ENCODE measurements around the gene KCND1. TPM values are rescaled to one million over a fixed set of nuclear protein-coding genes. Genes with fewer than 3 reads are reported as not detected.

KCND1 gene
- total RNA-seq, 2 donors from 2014 or later, result 2.0 to 6.3 TPM

DNA sequence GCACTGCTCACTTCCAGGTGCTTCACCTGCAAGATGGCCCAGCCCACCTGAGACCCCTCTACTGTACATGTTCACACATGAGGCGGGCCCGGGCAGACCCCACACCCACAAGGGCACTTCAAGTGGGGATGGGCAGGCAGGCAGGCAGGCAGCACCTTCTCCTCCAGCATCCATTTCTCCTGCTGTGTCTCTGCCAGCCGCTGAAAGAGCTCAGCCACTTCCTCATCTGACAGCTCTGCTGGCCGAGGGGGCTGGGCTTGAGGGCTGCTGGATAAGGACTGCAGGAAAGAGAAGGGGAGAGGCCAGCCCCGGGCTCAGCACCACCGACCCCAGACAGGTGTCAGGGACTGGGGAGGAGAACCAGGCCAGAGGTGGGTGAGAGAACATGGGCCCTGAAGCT lies 4.4 kb upstream of the KCND1 start:
- intact Hi-C loops (cut with DNase I), result loop anchor here in 1 of 2 donors (10.0 kb wide), 1 partner anchor 61 kb away; the partner anchor contains the start of genes PIM2 and SLC35A2
- DNase-seq (ENCODE audit: low spot score), result no peak

DNA sequence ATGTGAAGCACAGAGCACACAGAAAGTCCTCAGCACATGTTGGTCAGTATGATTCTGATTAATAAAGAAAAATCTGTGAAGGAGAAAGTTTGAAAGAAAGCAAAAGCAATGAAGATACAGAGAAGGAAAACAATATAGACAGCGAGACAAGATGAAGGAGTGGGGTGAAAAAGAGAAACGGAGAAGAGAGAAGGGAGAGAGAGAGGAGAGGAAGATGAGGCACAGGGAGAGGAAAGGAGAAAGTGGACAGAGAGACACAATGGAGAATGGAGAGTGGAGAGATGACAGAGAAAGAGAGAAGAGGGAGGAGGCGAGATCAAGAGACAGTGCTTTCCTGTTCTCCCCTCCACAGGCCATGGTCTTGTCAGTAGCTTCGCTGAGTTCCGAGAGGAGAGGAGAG lies 3.9 kb upstream of the KCND1 start:
- no peak for DNase-seq (ENCODE audit: low spot score)
- intact Hi-C loops (cut with DNase I), result loop anchor here in 1 of 2 donors (10.0 kb wide), 1 partner anchor 61 kb away; the partner anchor contains the start of genes PIM2 and SLC35A2

DNA sequence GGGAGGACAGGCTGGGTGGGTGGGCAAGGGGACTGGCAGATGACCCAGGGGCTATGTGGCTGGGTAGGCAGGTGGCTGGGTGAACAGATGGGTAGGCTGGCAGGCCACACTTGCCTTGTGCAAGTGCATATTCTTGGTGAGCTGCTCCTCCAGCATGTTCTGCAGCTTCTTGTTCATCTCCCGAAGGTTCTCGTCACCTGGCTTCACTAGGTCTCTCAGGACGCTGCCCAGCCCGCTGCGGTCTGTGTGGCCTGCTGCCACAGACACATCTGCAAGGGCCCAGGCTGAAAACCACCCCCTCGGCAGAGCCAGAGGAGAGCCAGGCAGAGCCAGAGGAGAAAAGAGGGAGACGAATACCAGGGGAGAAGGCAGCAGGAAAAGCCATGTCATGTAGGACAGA lies 3.4 kb upstream of the KCND1 start:
- no peak for DNase-seq (ENCODE audit: low spot score)
- intact Hi-C loops (cut with DNase I), result loop anchor here in 1 of 2 donors (10.0 kb wide), 1 partner anchor 60 kb away; the partner anchor contains the start of genes PIM2 and SLC35A2

DNA sequence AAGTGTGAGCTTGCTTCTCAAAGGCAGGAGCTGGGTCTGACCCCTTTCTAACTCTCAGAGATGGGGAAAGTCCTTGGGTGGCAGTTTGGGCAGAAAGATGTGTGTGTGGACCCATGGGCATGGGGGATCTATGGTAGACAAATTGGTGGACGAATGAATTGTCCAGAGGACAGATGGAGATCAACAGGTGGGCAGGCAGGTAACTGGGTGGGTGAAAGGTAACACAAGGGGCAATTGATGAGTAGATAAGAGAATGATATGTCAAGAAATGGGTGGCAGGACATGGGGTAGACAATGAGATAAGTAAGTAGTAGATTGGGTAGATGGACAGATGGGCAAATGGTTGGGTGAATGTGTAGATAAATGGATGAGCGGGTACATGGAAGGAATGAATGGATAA lies 2.9 kb upstream of the KCND1 start:
- intact Hi-C loops (cut with DNase I), result loop anchor here in 1 of 2 donors (10.0 kb wide), 1 partner anchor 60 kb away; the partner anchor contains the start of genes PIM2 and SLC35A2
- no peak for DNase-seq (ENCODE audit: low spot score)

DNA sequence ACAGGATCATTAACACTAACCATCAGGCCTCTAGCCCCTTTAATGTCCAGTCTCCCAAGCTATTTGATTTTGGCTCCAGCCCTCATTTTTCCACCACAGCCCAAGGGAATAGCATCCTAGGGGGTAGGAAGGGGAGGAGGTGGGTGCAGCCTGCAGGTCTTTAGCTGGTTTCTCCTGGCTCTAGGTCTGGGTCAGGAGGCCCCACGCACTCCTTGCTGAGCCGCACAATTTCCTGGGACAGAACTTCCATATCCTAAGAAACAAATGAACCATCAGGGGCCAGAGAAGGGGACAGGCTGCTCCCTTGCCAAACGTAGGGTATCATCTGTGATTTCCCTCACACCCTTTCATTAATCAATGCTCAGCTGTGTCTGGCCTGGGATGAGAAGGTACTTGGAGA lies 2.4 kb upstream of the KCND1 start:
- intact Hi-C loops (cut with DNase I), result loop anchor here in 1 of 2 donors (10.0 kb wide), 1 partner anchor 59 kb away; the partner anchor contains the start of genes PIM2 and SLC35A2
- no peak for DNase-seq (ENCODE audit: low spot score)

DNA sequence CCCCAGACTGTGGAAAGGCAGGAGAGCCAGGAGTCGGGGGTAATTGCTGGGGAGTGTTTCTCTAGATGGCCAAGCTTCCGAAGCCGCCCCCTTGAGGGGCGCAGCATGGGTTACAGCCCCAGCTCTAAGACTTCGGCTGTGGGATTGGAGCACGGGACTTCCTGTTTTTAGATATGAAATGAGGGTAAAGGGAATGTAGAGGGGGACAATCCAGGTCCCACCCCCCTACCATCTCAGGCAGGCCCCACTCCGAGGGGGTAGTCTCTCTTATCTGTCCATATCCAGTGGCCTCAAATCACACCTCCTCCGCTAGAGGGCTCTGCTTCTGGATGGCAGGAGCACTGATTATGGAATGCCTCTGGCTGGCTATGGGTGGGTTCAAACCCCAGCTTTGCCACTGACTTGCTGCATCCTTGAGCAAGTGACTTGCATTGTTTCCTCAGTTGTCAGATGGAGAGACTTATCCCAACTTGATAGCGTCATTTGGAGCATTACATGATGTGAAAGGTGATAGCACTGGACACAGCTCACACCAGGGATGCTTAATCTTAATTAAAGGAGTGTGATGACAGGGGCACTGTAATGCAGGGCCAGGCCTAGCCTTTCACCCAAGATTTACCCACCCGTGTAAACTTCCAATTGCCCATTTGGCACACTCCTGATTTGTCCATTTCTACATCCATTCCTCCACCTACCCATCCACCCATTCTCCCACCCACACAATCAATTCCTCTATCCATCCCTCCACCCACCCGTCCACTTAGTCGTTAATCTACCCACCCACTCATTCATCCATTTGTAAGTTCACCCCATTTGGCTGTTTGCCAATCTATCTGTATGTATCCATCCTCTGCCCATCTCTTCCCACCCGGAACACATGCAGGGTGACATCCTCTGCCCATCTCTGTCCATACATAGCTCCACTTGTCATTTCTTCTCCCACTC lies 848 bp upstream of the KCND1 start:
- no peak for DNase-seq (ENCODE audit: low spot score)
- intact Hi-C loops (cut with DNase I), result loop anchor here in 1 of 2 donors (10.0 kb wide), 1 partner anchor 58 kb away; the partner anchor contains the start of genes PIM2 and SLC35A2

DNA sequence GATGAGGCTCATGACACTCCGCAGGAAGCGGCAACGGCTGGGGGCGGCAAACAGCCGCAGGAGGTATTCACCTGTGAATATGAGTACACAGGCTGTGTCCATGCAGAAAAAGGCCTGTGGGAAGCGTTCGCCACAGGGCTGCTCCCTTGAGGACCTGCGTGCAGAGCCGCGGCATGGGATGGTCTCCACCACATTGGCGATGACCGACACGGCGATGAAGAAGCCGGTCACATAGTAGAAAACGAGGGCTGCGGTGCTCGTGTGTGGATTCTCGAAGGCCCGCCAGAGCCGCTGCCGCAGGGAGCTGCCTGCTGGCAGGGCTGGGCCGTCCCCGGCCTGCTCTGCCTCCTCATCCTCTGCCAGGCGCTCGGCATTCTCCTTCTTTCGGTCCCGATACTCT lies 2.2 kb downstream of the KCND1 start:
- intact Hi-C loops (cut with DNase I), result no loop called here
- DNase-seq (ENCODE audit: low spot score), result no peak

DNA sequence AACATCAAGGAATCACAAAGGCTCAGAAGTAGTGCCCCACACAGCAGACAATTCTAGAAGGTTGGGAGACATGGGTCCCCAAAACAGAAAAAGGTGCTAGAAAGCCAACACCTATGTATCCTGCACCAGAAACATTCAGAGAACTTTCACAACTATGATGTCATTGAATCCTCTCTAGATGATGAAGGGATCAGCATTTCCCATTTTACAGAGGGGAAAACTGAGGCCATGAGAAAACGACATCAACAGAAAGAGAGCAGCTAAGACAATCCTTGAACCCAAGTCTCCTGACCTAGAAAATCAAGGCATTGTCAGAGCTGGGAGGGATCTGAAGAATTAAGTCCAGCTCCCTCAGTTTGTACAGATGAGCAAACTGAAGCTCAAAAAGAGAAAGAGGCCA lies 3.3 kb downstream of the KCND1 start:
- intact Hi-C loops (cut with DNase I), result no loop called here
- DNase-seq (ENCODE audit: low spot score), result no peak

DNA sequence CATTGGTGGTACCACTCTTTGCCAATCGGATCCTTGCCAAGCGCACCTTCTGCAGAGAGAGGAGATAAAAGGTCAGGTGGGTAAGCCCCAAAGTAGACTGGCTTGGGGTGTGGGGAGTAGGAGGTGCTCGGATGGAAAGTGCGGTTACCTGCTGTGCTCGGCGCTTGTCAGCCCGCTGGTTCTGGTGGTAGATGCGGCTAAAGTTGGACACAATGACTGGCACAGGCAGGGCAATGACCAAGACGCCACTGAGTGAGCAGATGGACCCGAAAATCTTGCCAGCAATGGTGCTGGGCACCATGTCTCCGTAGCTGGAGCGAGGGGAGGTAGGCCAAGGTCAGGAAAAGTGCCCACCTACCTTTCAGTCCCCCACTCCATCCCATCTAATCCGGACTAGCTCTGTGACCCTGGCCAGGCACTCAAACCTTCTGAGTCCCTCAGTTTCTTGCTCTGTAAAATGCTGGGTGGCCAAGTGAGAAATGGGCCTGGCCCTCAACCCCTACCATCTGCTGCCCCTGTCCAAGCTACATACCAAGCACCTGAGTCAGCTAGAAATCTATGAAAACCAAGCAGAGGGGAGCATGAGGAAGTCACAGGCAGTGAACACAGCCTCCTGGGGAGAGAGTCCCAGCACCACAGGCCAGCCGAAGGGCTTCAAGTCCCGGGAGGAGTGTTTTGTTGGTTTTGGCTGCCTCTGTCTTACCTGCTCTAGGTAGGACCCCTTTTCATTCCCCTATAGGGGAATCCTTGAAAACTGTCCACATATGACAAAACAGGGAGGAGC lies 4.7 kb downstream of the KCND1 start:
- intact Hi-C loops (cut with DNase I), result no loop called here
- no peak for DNase-seq (ENCODE audit: low spot score)

DNA sequence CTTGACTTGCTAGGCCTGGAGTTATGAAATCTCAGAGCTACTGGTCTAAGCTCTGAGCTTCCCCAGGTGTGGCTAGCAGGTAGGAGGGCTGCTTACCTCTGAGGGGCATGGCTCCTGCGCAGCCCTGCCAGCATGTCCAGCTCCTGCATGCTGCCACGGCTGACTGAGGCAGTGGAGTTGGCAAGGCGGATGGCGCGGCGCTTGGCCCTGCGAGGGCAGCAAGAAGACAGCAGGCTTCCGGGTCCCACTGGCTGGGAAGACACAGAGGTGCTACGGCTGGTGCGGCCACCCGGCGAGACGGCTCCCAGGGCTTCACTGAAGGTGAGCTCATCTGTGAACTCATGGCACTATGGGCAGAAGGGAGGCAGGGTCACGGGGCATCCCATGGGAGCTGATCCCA lies 5.7 kb downstream of the KCND1 start:
- intact Hi-C loops (cut with DNase I), result no loop called here
- DNase-seq (ENCODE audit: low spot score), result no peak

DNA sequence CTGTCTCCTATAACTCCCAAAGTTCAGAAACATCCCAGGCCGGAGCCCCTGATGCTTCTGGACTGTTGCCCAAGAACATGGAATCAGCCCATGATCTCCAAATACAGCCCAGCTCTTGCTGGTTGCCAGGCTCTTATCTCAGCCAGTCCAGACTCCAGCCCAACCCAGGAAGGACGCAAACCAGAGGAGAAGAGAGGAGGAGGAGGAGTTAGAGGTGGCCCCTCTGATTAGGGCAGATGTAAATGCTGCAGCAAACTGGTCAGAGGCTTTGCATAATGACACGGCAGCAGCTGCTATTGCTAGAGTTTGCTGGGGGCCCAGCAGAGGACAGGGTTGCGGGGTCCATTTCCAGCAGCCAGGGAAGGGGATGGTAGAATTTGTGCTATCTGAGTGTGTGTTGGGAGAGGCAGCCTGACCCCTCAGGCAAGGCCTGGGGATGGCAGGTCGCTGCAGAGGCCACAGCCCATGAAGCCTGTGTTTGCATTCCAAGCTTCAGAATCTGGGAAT lies 10.0 kb downstream of the KCND1 start:
- no peak for DNase-seq (ENCODE audit: low spot score)
- intact Hi-C loops (cut with DNase I), result no loop called here

DNA sequence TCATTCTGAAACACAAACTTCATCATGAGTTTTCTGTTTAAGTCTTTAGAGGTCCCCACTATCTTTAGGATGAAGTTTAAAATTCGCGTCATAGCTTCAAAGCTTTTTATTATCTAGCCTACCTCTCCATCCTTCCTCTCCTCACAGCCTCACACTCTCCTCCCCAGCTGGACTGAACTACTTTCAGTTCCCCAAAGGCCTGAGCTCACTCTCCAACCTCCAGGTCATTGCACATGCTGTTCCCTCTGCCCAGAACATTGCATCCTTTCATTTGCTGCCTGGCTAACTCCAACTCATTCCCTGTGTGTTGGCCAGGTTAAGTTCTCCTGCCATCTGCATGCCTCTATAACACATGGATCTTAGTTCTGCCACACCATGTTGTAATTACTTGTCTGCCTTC lies 11.4 kb downstream of the KCND1 start:
- no peak for DNase-seq (ENCODE audit: low spot score)
- intact Hi-C loops (cut with DNase I), result no loop called here

DNA sequence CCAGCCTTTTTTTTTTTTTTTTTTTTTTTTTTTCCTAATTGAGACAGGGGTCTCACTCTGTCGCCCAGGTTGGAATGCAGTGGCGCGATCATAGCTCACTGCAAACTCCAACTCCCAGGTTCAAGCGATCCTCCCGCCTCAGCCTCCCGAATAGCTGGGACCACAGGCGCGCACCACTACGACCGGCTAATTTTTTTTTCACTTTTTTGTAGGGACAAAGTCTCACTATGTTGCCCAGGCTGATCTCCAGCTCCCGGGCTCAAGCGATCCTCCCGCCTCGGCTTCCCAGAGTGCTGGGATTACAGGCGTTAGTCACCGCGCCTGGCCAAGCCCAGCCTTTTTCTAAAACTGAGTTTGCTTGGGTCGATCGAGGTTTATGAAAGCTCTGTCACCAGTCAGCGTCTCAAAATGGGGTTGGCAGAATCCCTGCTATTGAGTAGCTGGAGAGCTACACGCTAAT lies 13.0 kb downstream of the KCND1 start:
- no peak for DNase-seq (ENCODE audit: low spot score)
- intact Hi-C loops (cut with DNase I), result no loop called here

DNA sequence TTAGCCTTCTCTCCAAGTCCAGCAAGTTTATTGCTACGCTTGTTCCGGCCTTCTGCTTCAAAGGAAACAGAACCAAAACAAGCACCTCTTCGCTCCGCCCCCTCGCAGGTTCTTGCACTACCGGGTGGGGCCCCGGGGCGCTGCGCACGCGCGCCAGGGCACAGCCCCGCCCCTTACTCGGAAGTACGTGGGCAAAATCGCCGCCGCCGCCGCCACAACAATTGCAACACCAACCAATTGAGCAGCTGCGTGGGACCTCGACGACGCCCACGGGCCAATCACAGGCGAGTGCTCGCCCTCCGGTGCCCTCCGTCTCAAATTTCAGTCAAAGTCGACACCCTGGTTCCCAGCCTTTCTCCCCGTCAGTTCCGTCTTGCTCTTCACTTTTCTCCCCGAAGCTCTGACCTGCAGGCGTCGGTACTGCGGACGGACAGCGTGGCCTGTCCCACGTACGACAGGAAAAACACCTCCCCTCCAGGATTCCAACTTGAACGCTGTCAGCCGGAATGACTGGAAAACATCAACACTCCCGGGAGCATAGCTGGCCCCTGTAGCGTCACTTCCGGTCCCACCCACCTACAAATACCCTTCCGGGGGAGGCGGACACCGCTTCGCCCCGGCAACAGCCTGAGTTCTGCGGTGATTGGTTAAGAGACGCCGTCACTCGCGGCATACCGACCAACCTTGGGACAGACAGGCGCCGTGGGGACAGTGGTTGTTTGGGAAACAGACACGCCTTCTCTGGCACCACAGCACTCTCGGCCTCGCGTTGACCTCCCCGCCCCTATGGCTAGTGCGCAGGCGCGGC lies 13.6 kb downstream of the KCND1 start:
- intact Hi-C loops (cut with DNase I), result no loop called here

DNA sequence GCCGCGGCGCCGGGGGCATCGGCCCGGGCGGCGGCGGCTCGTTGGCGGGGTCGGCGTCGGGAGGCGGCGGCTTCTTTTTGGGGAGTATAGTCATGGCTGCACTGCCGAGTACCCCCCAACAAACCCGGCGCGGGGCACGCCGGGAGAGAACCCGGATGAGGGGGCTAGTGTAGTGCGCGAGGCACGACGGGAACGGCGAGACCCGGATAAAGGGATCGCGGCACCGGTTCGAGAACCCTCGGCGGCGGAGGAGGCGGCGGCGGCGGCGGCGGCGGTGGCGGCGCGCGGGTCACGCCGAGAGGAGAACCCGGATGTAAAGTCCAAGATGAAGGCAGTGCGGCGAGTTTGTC lies 14.2 kb downstream of the KCND1 start, which contains the start of gene OTUD5:
Gene OTUD5, minus strand, starts transcription at position 131 of the 350 bp plus-strand sequence. Its CDS starts 37 bp downstream, at position 94.
- DNase-seq (ENCODE audit: low spot score), result peak; percentile 89
- intact Hi-C loops (cut with DNase I), result no loop called here

More for the DNA sequence above, 13.6 kb downstream of the KCND1 start:
- peak; percentile 98 for DNase-seq (ENCODE audit: low spot score)

DNA sequence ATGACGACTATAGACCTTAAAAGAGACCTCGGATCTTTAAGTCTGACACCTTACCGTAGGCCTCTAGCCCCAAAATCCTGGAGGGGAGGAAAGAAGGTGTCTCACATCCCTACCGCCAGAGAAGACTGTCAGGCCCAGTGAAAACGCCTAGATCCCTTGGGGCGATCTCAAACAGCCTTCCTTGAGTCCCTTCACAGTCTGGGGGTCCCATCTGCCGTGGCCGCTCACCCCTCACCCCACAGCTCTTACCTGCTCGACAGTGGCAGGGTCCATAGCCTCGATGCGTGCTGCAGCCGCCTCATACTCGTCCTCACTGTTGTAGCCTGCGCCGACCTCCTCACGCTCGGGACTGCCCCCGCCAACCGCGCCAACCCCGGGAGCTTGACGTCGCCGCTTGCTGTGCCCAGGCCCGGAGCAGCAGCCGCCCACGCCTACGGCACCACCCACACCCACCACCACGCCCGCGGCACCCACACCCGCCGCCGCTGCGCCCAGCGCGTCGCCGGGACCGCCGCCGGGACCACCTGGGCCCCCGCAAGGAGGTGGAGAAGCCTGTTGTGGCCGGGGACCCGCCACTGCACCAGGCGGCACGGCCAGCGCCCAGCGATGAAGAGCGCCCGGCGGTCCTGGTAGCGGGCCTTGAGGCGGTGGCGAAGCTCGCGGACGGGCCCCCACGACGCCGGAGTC lies 14.8 kb downstream of the KCND1 start:
- no peak for DNase-seq (ENCODE audit: low spot score)
- intact Hi-C loops (cut with DNase I), result no loop called here

DNA sequence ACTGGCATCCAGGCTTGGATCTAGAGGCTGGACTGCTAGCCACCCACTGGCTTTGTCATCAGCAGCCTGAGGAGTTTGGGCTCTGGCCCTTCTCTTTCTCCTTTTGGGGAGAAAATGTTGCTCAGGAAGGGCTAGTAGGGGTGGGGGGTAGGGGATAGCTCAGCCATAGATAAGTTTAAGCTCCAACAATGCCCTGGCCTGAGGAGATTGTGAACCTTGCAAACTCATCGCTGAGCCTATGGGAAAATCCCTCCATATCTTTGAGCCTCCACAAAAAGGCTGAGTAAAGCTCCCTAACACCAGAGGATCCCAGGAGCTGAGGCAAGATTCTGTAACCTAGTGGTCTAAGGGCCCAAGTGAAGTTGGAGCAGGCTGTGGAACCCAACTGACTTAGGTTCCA lies 23.1 kb downstream of the KCND1 start:
- intact Hi-C loops (cut with DNase I), result no loop called here
- no peak for DNase-seq (ENCODE audit: low spot score)
